Measurements from ENCODE around the gene PLCG2. TPM values are rescaled to one million over a fixed set of nuclear protein-coding genes. Genes with fewer than 3 reads are reported as not detected.
"Not testable (repeated sequence)": the region's sequence is repeated elsewhere in the genome, so short reads cannot be mapped to it uniquely, and the experiment has no call there.

PLCG2 gene
- total RNA-seq, 1 experiment from 2014 or later = 574 TPM

DNA sequence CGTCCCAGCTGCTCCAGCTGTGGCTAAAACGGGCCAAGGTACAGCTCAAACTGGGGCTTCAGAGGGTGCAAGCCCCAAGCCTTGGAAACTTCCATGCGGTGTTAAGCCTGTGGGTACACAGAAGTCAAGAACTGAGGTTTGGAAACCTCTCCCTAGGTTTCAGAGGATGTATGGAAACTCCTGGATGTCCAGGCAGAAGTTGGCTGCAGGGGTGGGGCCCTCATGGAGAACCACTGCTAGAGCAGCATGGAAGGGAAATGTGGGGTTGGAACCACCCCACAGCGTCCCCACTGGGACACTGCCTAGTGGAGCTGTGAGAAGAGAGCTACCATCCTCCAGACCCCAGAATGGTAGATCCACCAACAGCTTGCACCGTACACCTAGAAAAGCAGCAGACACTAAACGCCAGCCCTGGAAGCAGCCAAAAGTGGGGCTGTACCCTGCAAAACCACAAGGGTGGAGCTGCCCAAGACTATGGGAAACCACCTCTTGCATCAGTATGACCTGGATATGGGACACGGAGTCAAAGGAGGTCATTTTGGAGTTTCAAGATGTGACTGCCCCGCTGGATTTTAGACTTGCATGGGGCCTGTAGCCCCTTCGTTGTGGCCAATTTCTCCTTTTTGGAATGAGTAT lies 230.0 kb downstream of the PLCG2 start:
- Histone ChIP-seq H3K4me1 (ENCODE audit: low read length) (peaks cover 14% of the 10 kb centered on the region), H3K4me3 (ENCODE audit: low read length) (no peak overlapping the region), H3K9me3 (ENCODE audit: low read length) (no peaks in the 10 kb centered on the region; the same call in 1 of the 2 replicates), H3K27ac (ENCODE audit: low read length) (no peak overlapping the region), H3K9ac (ENCODE audit: low read length) (no peak overlapping the region), H4K20me1 (ENCODE audit: insufficient read depth, low read depth, low read length) (no peaks in the 10 kb centered on the region), H3K4me2 (ENCODE audit: low read depth, low read length, poor library complexity, severe bottlenecking) (no peak overlapping the region), H3K36me3 (ENCODE audit: insufficient read depth, low read length) (peaks cover 4% of the 10 kb centered on the region; the same call in 1 of the 2 replicates), H3K27me3 (ENCODE audit: low read length) (no peaks in the 10 kb centered on the region), H3K79me2 (ENCODE audit: low read length) (peaks cover 12% of the 10 kb centered on the region), H2AFZ (ENCODE audit: low read length) (no peak overlapping the region), H3K9me2 (replicated peaks; ENCODE audit: insufficient read depth, low read length) (no peaks in the 10 kb centered on the region)
- no peak for DNase-seq

GRCh38 chr16:82009789-82010188 lies 230.7 kb downstream of the PLCG2 start:
- not testable (repeated sequence) for H3K27me3 ChIP-seq (ENCODE audit: low read length); H3K9ac ChIP-seq (ENCODE audit: low read length); H2AFZ ChIP-seq (ENCODE audit: low read length); H4K20me1 ChIP-seq (ENCODE audit: insufficient read depth, low read depth, low read length); H3K36me3 ChIP-seq (ENCODE audit: insufficient read depth, low read length); DNase-seq; H3K9me2 ChIP-seq (replicated peaks; ENCODE audit: insufficient read depth, low read length); H3K27ac ChIP-seq (ENCODE audit: low read length); H3K9me3 ChIP-seq (ENCODE audit: low read length)
- Histone ChIP-seq H3K4me2 (ENCODE audit: low read depth, low read length, poor library complexity, severe bottlenecking) (peak overlapping the region; percentile 85), H3K4me1 (ENCODE audit: low read length) (peaks cover 14% of the 10 kb centered on the region), H3K4me3 (ENCODE audit: low read length) (peak overlapping the region; percentile 78; the same call in 1 of the 2 replicates), H3K79me2 (ENCODE audit: low read length) (peaks cover 12% of the 10 kb centered on the region)

DNA sequence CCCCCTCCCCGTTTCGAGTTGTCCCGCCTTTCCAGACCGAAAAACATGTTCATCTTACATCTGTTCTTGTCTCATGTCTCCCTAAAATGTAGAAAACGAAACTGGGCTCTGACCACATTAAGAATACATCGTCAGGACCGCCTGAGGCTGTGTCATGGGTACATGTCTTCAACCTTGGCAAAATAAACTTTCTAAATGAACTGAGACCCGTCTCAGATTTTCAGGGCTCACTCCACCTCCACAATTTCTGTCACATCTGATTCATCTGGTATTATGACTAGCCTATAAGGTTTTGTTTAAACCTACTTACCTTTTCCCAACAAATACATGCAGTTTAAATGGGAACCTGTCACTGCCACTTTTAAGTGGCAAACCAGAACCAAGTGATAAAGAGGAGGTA lies 231.6 kb downstream of the PLCG2 start:
- H3K4me2 ChIP-seq (ENCODE audit: low read depth, low read length, poor library complexity, severe bottlenecking) = peak overlapping the region; percentile 85
- DNase-seq = no peak
- no peak overlapping the region for H3K27ac ChIP-seq (ENCODE audit: low read length)

DNA sequence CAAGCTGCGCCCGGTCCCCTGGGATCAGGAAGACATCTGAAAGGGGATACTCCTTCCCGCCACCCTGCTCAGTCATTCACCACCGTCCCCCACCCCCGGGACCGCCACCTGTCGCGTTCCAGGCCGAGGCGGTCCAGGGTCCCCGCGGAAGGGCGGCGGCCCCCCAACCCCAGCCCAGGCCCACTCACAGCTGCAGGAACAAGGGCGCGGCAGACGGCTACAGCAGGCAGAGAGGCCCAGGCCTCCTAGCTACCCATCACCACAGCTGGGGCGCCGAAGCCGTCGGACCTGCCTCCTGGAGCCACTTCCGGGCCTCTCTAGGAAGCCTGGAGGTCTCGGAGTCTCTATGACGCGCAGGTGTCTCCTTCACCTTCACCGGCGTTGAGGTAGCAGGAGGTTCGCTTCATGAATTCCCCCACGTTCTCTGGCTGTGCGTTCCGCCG lies 232.1 kb downstream of the PLCG2 start, which contains the start of gene SDR42E1:
Gene SDR42E1 (minus strand): TSS at position 272 of the 443 bp plus-strand sequence. CDS start 10,612 bp downstream, outside the sequence.
- H3K36me3 ChIP-seq (ENCODE audit: insufficient read depth, low read length) = peaks cover 4% of the 10 kb centered on the region; the same call in 1 of the 2 replicates
- DNase-seq = peak; percentile 94
- peak within 1 kb of the TSS; percentile 78 for H3K4me3 ChIP-seq (ENCODE audit: low read length)
- H4K20me1 ChIP-seq (ENCODE audit: insufficient read depth, low read depth, low read length) = no peaks in the 10 kb centered on the region
- H3K4me1 ChIP-seq (ENCODE audit: low read length) = peaks cover 14% of the 10 kb centered on the region
- H3K27ac ChIP-seq (ENCODE audit: low read length) = no peak within 1 kb of the TSS
- H3K9ac ChIP-seq (ENCODE audit: low read length) = peak within 1 kb of the TSS; percentile 80
- H3K79me2 ChIP-seq (ENCODE audit: low read length) = peaks cover 12% of the 10 kb centered on the region
- H3K9me2 ChIP-seq (replicated peaks; ENCODE audit: insufficient read depth, low read length) = no peaks in the 10 kb centered on the region
- peak within 1 kb of the TSS; percentile 73 for H2AFZ ChIP-seq (ENCODE audit: low read length)
- H3K9me3 ChIP-seq (ENCODE audit: low read length) = no peaks in the 10 kb centered on the region; the same call in 1 of the 2 replicates
- H3K4me2 ChIP-seq (ENCODE audit: low read depth, low read length, poor library complexity, severe bottlenecking) = peak within 1 kb of the TSS; percentile 85
- no peaks in the 10 kb centered on the region; the same call in 1 of the 2 replicates for H3K27me3 ChIP-seq (ENCODE audit: low read length)

More for the DNA sequence above, 231.6 kb downstream of the PLCG2 start:
- Histone ChIP-seq H2AFZ (ENCODE audit: low read length) (peak overlapping the region; percentile 73; the same call in 1 of the 2 replicates), H3K79me2 (ENCODE audit: low read length) (peaks cover 12% of the 10 kb centered on the region), H3K9ac (ENCODE audit: low read length) (peak overlapping the region; percentile 80), H3K4me1 (ENCODE audit: low read length) (peaks cover 14% of the 10 kb centered on the region), H4K20me1 (ENCODE audit: insufficient read depth, low read depth, low read length) (no peaks in the 10 kb centered on the region), H3K4me3 (ENCODE audit: low read length) (peak overlapping the region; percentile 78), H3K9me2 (replicated peaks; ENCODE audit: insufficient read depth, low read length) (no peaks in the 10 kb centered on the region), H3K27me3 (ENCODE audit: low read length) (no peaks in the 10 kb centered on the region; the same call in 1 of the 2 replicates), H3K9me3 (ENCODE audit: low read length) (no peaks in the 10 kb centered on the region; the same call in 1 of the 2 replicates), H3K36me3 (ENCODE audit: insufficient read depth, low read length) (peaks cover 4% of the 10 kb centered on the region; the same call in 1 of the 2 replicates)

Other genes starting within 250 kb of the PLCG2 start
- 4.4 TPM in 2 replicates for gene SDR42E1, start 232.2 kb downstream of the PLCG2 start, total RNA-seq (2014; rRNA removed; shearing (Covaris generic); ENCODE audit: low replicate concordance)